HL-60 (cell line): ENCODE data around the gene NEK7.

Experiments
- POLR2AphosphoS5 ChIP-seq: IDR thresholded peaks from 2 replicates; pipeline ENCODE4 v1.6.1; 2012; ENCODE audit warnings: low read depth
- REST ChIP-seq: IDR thresholded peaks from 2 replicates; pipeline ENCODE4 v1.6.1; 2012; ENCODE audit warnings: low read depth; ENCODE audit not compliant: insufficient replicate concordance
- SPI1 ChIP-seq: IDR thresholded peaks from 2 replicates; pipeline ENCODE4 v1.6.1; 2012; ENCODE audit warnings: low read depth, mild to moderate bottlenecking, borderline replicate concordance
- TF ChIP-seq, protein P1 (sequence below): IDR thresholded peaks from one replicate; pipeline ENCODE4 v1.5.1; 2011; ENCODE audit warnings: low read length, control low read depth, inconsistent platforms; ENCODE audit not compliant: insufficient read depth

GRCh38 chr1:198295971-198296370, 139.2 kb downstream of the NEK7 start:
- TF ChIP-seq, protein P1, sequence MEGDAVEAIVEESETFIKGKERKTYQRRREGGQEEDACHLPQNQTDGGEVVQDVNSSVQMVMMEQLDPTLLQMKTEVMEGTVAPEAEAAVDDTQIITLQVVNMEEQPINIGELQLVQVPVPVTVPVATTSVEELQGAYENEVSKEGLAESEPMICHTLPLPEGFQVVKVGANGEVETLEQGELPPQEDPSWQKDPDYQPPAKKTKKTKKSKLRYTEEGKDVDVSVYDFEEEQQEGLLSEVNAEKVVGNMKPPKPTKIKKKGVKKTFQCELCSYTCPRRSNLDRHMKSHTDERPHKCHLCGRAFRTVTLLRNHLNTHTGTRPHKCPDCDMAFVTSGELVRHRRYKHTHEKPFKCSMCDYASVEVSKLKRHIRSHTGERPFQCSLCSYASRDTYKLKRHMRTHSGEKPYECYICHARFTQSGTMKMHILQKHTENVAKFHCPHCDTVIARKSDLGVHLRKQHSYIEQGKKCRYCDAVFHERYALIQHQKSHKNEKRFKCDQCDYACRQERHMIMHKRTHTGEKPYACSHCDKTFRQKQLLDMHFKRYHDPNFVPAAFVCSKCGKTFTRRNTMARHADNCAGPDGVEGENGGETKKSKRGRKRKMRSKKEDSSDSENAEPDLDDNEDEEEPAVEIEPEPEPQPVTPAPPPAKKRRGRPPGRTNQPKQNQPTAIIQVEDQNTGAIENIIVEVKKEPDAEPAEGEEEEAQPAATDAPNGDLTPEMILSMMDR, result no peak
- TF ChIP-seq POLR2AphosphoS5 (no peak), REST (no peak), SPI1 (no peak)
